H9 (cell line): ENCODE measurements around the gene BEST1. TPM values are rescaled to one million over a fixed set of nuclear protein-coding genes. Genes with fewer than 3 reads are reported as not detected.

Experiments
- DNase-seq: peaks from one replicate; pipeline ENCODE4 v3.0.0-alpha.2; 2017
- H2AFZ ChIP-seq: one replicate; pipeline ENCODE4 v1.6.1; 2013; ENCODE audit warnings: mild to moderate bottlenecking, low read length, control low read depth, moderate library complexity
- H2AK5ac ChIP-seq: 2 replicates; pipeline ENCODE4 v1.6.1; 2013; ENCODE audit warnings: low read length, control low read depth, mixed read lengths; ENCODE audit not compliant: insufficient read length
- H2BK120ac ChIP-seq: one replicate; pipeline ENCODE4 v1.6.1; 2013; ENCODE audit warnings: low read depth, mild to moderate bottlenecking, low read length, control low read depth, inconsistent platforms; ENCODE audit not compliant: poor library complexity, severe bottlenecking
- H2BK12ac ChIP-seq: 2 replicates; pipeline ENCODE4 v1.6.1; 2013; ENCODE audit warnings: low read length, control low read depth, mixed read lengths, low read depth; ENCODE audit not compliant: insufficient read length
- H2BK15ac ChIP-seq: 2 replicates; pipeline ENCODE4 v1.6.1; 2013; ENCODE audit warnings: low read depth, low read length, control low read depth
- H2BK20ac ChIP-seq: one replicate; pipeline ENCODE4 v1.6.1; 2013; ENCODE audit warnings: low read depth, mild to moderate bottlenecking, low read length, control low read depth, inconsistent platforms; ENCODE audit not compliant: poor library complexity, severe bottlenecking
- H2BK5ac ChIP-seq: 2 replicates; pipeline ENCODE4 v1.6.1; 2013; ENCODE audit warnings: low read length, control low read depth, mixed read lengths; ENCODE audit not compliant: insufficient read length
- H3K14ac ChIP-seq: 2 replicates; pipeline ENCODE4 v1.6.1; 2013; ENCODE audit warnings: low read length, control low read depth; ENCODE audit not compliant: insufficient read depth
- H3K18ac ChIP-seq: 2 replicates; pipeline ENCODE4 v1.6.1; 2013; ENCODE audit warnings: low read depth, mild to moderate bottlenecking, mixed read lengths, low read length, control low read depth; ENCODE audit not compliant: insufficient read length
- H3K23ac ChIP-seq: 2 replicates; pipeline ENCODE4 v1.6.1; 2013; ENCODE audit warnings: low read length, control low read depth, mixed read lengths, low read depth; ENCODE audit not compliant: insufficient read length
- H3K23me2 ChIP-seq: 2 replicates; pipeline ENCODE4 v1.6.1; 2013; ENCODE audit warnings: low read depth, mild to moderate bottlenecking, mixed read lengths, low read length, control low read depth; ENCODE audit not compliant: insufficient read length, poor library complexity, severe bottlenecking
- H3K27ac ChIP-seq: 2 replicates; pipeline ENCODE4 v1.5.1; 2013; ENCODE audit warnings: low read length, control low read depth, mixed read lengths, low read depth; ENCODE audit not compliant: insufficient read length
- H3K27me3 ChIP-seq: 2 replicates; pipeline ENCODE4 v1.6.1; 2013; ENCODE audit warnings: low read length, control low read depth, inconsistent platforms; ENCODE audit not compliant: insufficient read depth
- H3K4ac ChIP-seq: 2 replicates; pipeline ENCODE4 v1.6.1; 2013; ENCODE audit warnings: low read depth, mild to moderate bottlenecking, control low read depth, inconsistent platforms, low read length, moderate library complexity
- H3K4me1 ChIP-seq: 2 replicates; pipeline ENCODE4 v1.6.1; 2013; ENCODE audit warnings: low read length, control low read depth, inconsistent platforms; ENCODE audit not compliant: insufficient read depth
- H3K4me2 ChIP-seq: 2 replicates; pipeline ENCODE4 v1.6.1; 2013; ENCODE audit warnings: low read length, control low read depth, mixed read lengths; ENCODE audit not compliant: insufficient read length, insufficient read depth
- H3K56ac ChIP-seq: 2 replicates; pipeline ENCODE4 v1.6.1; 2013; ENCODE audit warnings: low read depth, mild to moderate bottlenecking, mixed read lengths, low read length, control low read depth; ENCODE audit not compliant: insufficient read length
- H3K79me1 ChIP-seq: 2 replicates; pipeline ENCODE4 v1.6.1; 2013; ENCODE audit warnings: low read depth, mild to moderate bottlenecking, moderate library complexity, low read length, control low read depth, inconsistent platforms; ENCODE audit not compliant: insufficient read depth, poor library complexity, severe bottlenecking
- H3K79me2 ChIP-seq: 2 replicates; pipeline ENCODE4 v1.6.1; 2013; ENCODE audit warnings: low read length, control low read depth, inconsistent platforms; ENCODE audit not compliant: insufficient read depth
- H3K9ac ChIP-seq: 2 replicates; pipeline ENCODE4 v1.6.1; 2013; ENCODE audit warnings: low read length, control low read depth, mixed read lengths; ENCODE audit not compliant: insufficient read length; ENCODE audit errors: extremely low read depth
- H3K9me3 ChIP-seq: one replicate; pipeline ENCODE4 v1.6.1; 2013; ENCODE audit warnings: low read depth, low read length, inconsistent platforms; ENCODE audit not compliant: control insufficient read depth
- H3T11ph ChIP-seq: one replicate; pipeline ENCODE4 v1.6.1; 2013; ENCODE audit warnings: mild to moderate bottlenecking, low read length, control low read depth, inconsistent platforms
- H4K20me1 ChIP-seq: one replicate; pipeline ENCODE4 v1.6.1; 2013; ENCODE audit not compliant: control insufficient read depth, insufficient read length, insufficient read depth
- H4K5ac ChIP-seq: 2 replicates; pipeline ENCODE4 v1.6.1; 2013; ENCODE audit warnings: low read depth, mild to moderate bottlenecking, mixed read lengths, low read length, control low read depth; ENCODE audit not compliant: insufficient read length
- H4K8ac ChIP-seq: replicated peaks from 2 replicates; pipeline ENCODE4 v1.6.1; 2013; ENCODE audit warnings: low read length, control low read depth, mixed read lengths, low read depth; ENCODE audit not compliant: insufficient read length
- H4K91ac ChIP-seq: 2 replicates; pipeline ENCODE4 v1.6.1; 2013; ENCODE audit warnings: low read depth, mild to moderate bottlenecking, moderate library complexity, mixed read lengths, low read length, control low read depth; ENCODE audit not compliant: insufficient read length
- H3K27ac Mint-ChIP-seq, 3 experiments: 2 replicates in 2 of 3; 3 replicates in 1 of 3; pipeline ENCODE4 v1.8.0; 2020 to 2021; ENCODE audit warnings: mixed read lengths in 3 of 3, mild to moderate bottlenecking in 1 of 3, moderate library complexity in 1 of 3
- H3K27me3 Mint-ChIP-seq: 2 replicates; pipeline ENCODE4 v1.8.0; 2021; ENCODE audit warnings: low read depth, mild to moderate bottlenecking, moderate library complexity, mixed read lengths
- H3K36me3 Mint-ChIP-seq, 3 experiments: 2 replicates in 2 of 3; 3 replicates in 1 of 3; pipeline ENCODE4 v1.8.0; 2020 to 2021; ENCODE audit warnings: low read depth in 3 of 3, mixed read lengths in 3 of 3; ENCODE audit not compliant: insufficient read depth in 1 of 3
- H3K4me1 Mint-ChIP-seq, 2 experiments: 2 replicates each; pipeline ENCODE4 v1.8.0; 2020; ENCODE audit warnings: mixed read lengths in 2 of 2
- H3K4me3 Mint-ChIP-seq, 2 experiments: 2 replicates in 1 of 2; 3 replicates in 1 of 2; pipeline ENCODE4 v1.8.0; 2020 to 2021; ENCODE audit warnings: mild to moderate bottlenecking in 2 of 2, mixed read lengths in 2 of 2, moderate library complexity in 1 of 2
- H3K9me3 Mint-ChIP-seq, 2 experiments: 2 replicates in 1 of 2; 3 replicates in 1 of 2; pipeline ENCODE4 v1.8.0; 2020; ENCODE audit warnings: mild to moderate bottlenecking in 2 of 2, mixed read lengths in 2 of 2, moderate library complexity in 1 of 2
- WGBS: extraction: QIAGEN DNeasy Blood & Tissue Kit; methylation state at CpG from one replicate; pipeline ENCODE4 v1.1.7; 2013; ENCODE audit warnings: missing lambda C conversion rate, low lambda C conversion rate, mixed read lengths; ENCODE audit not compliant: insufficient read length; ENCODE audit errors: extremely low coverage; 5-methylcytosine and 5-hydroxymethylcytosine counted together
- total RNA-seq: library from RNA; stranded (reverse); gene quantifications from 2 replicates; pipeline ENCODE4 v1.2.1, GENCODE V29; 2021
- TF ChIP-seq, protein P1 (sequence below): fragments of 200-600 bp; sonication (generic); conservative IDR thresholded peaks from 3 replicates; pipeline ENCODE4 v1.8.0; 2021; ENCODE audit warnings: antibody characterized with exemption, mild to moderate bottlenecking

Gene BEST1
- total RNA-seq, 1 experiment from 2014 or later = 0.24 TPM

DNA sequence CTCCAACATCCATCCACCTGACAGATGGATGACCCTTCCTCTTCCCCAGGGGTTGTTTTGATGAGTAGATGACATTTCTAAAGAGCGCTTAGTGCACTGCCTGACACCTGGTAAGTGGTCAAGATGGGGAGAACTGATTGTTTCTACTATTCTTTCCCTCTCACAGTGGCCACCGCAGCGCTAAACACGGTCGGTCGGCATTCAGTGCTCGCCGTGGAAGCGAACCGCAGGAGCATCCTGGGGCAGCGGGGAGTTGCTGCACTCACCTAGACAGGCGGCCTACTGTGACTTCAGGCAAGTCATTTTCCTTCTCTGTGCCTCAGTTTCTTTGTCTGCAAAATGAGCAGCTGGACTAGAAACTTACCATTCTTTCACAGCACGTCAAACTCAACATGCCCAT, 5.0 kb upstream of the BEST1 start:
- TF ChIP-seq, protein P1, sequence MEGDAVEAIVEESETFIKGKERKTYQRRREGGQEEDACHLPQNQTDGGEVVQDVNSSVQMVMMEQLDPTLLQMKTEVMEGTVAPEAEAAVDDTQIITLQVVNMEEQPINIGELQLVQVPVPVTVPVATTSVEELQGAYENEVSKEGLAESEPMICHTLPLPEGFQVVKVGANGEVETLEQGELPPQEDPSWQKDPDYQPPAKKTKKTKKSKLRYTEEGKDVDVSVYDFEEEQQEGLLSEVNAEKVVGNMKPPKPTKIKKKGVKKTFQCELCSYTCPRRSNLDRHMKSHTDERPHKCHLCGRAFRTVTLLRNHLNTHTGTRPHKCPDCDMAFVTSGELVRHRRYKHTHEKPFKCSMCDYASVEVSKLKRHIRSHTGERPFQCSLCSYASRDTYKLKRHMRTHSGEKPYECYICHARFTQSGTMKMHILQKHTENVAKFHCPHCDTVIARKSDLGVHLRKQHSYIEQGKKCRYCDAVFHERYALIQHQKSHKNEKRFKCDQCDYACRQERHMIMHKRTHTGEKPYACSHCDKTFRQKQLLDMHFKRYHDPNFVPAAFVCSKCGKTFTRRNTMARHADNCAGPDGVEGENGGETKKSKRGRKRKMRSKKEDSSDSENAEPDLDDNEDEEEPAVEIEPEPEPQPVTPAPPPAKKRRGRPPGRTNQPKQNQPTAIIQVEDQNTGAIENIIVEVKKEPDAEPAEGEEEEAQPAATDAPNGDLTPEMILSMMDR = no peak
- Histone ChIP-seq H3K4me1 (no peaks in the 10 kb centered on the region; the same call in 1 of the 2 replicates), H4K5ac (no peak overlapping the region), H4K8ac (no peak overlapping the region), H3K9me3 (no peaks in the 10 kb centered on the region), H3K23ac (no peak overlapping the region), H4K20me1 (no peaks in the 10 kb centered on the region), H3K79me2 (no peaks in the 10 kb centered on the region), H2BK5ac (no peak overlapping the region), H3K9ac (no peak overlapping the region), H3K27ac (no peak overlapping the region), H3K79me1 (no peaks in the 10 kb centered on the region), H2BK20ac (no peak overlapping the region), H2BK120ac (no peak overlapping the region), H2BK15ac (no peak overlapping the region), H2BK12ac (no peak overlapping the region), H3K27me3 (no peaks in the 10 kb centered on the region), H3T11ph (no peak overlapping the region), H3K4me2 (no peak overlapping the region), H2AK5ac (no peak overlapping the region), H3K23me2 (no peaks in the 10 kb centered on the region), H3K4ac (no peak overlapping the region), H2AFZ (no peak overlapping the region), H3K14ac (no peak overlapping the region), H3K18ac (no peak overlapping the region), H3K56ac (no peak overlapping the region), H4K91ac (no peak overlapping the region)
- DNase-seq = no peak
- Mint-ChIP-seq H3K9me3 (no peaks in the 10 kb centered on the region; a peak in 1 of 5 replicates), H3K4me1 (peaks cover 0 to 16% of the 10 kb centered on the region in 2 experiments; a peak in 3 of 4 replicates), H3K27ac (no peak overlapping the region), H3K36me3 (no peaks in the 10 kb centered on the region), H3K27me3 (peaks cover 15% of the 10 kb centered on the region), H3K4me3 (no peak overlapping the region)
- WGBS = no CpG with 5 or more reads among the region's 13 CpGs
